Trophoblast cell (in vitro differentiated cells and primary cell): ENCODE results near the gene SNX33.
"Not testable (repeated sequence)": the region's sequence is repeated elsewhere in the genome, so short reads cannot be mapped to it uniquely, and the experiment has no call there.

Source experiments
- DNase-seq, 2 donors: peaks; one replicate each; pipeline ENCODE4 v3.0.0-alpha.2; 2016
- H2AFZ ChIP-seq: 2 replicates; pipeline ENCODE4 v1.6.1; 2013; ENCODE audit warnings: low read length, moderate library complexity, mild to moderate bottlenecking; ENCODE audit not compliant: insufficient read depth, poor library complexity
- H2AK5ac ChIP-seq: 2 replicates; pipeline ENCODE4 v1.6.1; 2013; ENCODE audit warnings: mild to moderate bottlenecking, low read length
- H2BK120ac ChIP-seq: 2 replicates; pipeline ENCODE4 v1.6.1; 2013; ENCODE audit warnings: low read length, mild to moderate bottlenecking, moderate library complexity; ENCODE audit not compliant: insufficient read depth, poor library complexity
- H2BK12ac ChIP-seq: 2 replicates; pipeline ENCODE4 v1.6.1; 2013; ENCODE audit warnings: mild to moderate bottlenecking, low read length, moderate library complexity
- H2BK5ac ChIP-seq: 2 replicates; pipeline ENCODE4 v1.6.1; 2013; ENCODE audit warnings: low read length, low read depth, moderate library complexity, mild to moderate bottlenecking; ENCODE audit not compliant: poor library complexity
- H3K14ac ChIP-seq: 2 replicates; pipeline ENCODE4 v1.6.1; 2013; ENCODE audit warnings: mild to moderate bottlenecking, low read length
- H3K18ac ChIP-seq: 2 replicates; pipeline ENCODE4 v1.6.1; 2013; ENCODE audit warnings: mild to moderate bottlenecking, low read length
- H3K23ac ChIP-seq: 2 replicates; pipeline ENCODE4 v1.6.1; 2013; ENCODE audit warnings: low read length
- H3K27ac ChIP-seq: 2 replicates; pipeline ENCODE4 v1.5.1; 2013; ENCODE audit warnings: low read depth, mild to moderate bottlenecking, inconsistent platforms, low read length, moderate library complexity
- H3K27me3 ChIP-seq: 2 replicates; pipeline ENCODE4 v1.6.1; 2013; ENCODE audit warnings: inconsistent platforms, mild to moderate bottlenecking, low read length, moderate library complexity; ENCODE audit not compliant: insufficient read depth
- H3K36me3 ChIP-seq, 2 experiments: 1 replicate in 1 of 2; 2 replicates in 1 of 2; pipeline ENCODE4 v1.6.1; 2013; ENCODE audit warnings: low read length in 2 of 2, mild to moderate bottlenecking in 2 of 2, moderate library complexity in 1 of 2; ENCODE audit not compliant: insufficient read depth in 2 of 2, control insufficient read depth in 1 of 2
- H3K4ac ChIP-seq: 2 replicates; pipeline ENCODE4 v1.6.1; 2013; ENCODE audit warnings: low read depth, mild to moderate bottlenecking, low read length, moderate library complexity
- H3K4me1 ChIP-seq, 2 experiments: 1 replicate in 1 of 2; 2 replicates in 1 of 2; pipeline ENCODE4 v1.6.1; 2013; ENCODE audit warnings: low read length in 2 of 2, mild to moderate bottlenecking in 2 of 2, moderate library complexity in 1 of 2; ENCODE audit not compliant: insufficient read depth in 2 of 2, control insufficient read depth in 1 of 2
- H3K4me2 ChIP-seq: 2 replicates; pipeline ENCODE4 v1.6.1; 2013; ENCODE audit warnings: inconsistent platforms, mild to moderate bottlenecking, low read length, moderate library complexity
- H3K4me3 ChIP-seq: 2 replicates; pipeline ENCODE4 v1.5.1; 2013; ENCODE audit warnings: mild to moderate bottlenecking, low read depth, low read length, inconsistent platforms
- H3K79me1 ChIP-seq: one replicate; pipeline ENCODE4 v1.6.1; 2013; ENCODE audit warnings: low read length
- H3K79me2 ChIP-seq: 2 replicates; pipeline ENCODE4 v1.6.1; 2013; ENCODE audit warnings: low read length, mild to moderate bottlenecking; ENCODE audit not compliant: control insufficient read depth, insufficient read depth, poor library complexity
- H3K9ac ChIP-seq: 2 replicates; pipeline ENCODE4 v1.6.1; 2013; ENCODE audit warnings: mild to moderate bottlenecking, low read length
- H3K9me3 ChIP-seq: 2 replicates; pipeline ENCODE4 v1.6.1; 2013; ENCODE audit warnings: low read depth, mild to moderate bottlenecking, control low read depth, inconsistent platforms, low read length; ENCODE audit not compliant: insufficient read depth
- H4K12ac ChIP-seq: 2 replicates; pipeline ENCODE4 v1.6.1; 2013; ENCODE audit warnings: low read depth, mild to moderate bottlenecking, low read length, moderate library complexity
- H4K8ac ChIP-seq: 2 replicates; pipeline ENCODE4 v1.6.1; 2013; ENCODE audit warnings: low read depth, mild to moderate bottlenecking, low read length, moderate library complexity
- H4K91ac ChIP-seq: one replicate; pipeline ENCODE4 v1.6.1; 2013; ENCODE audit warnings: low read depth, mild to moderate bottlenecking, low read length, moderate library complexity
- WGBS: extraction: QIAGEN DNeasy Blood & Tissue Kit; methylation state at CpG from one replicate; pipeline ENCODE4 v1.1.7; 2013; ENCODE audit warnings: missing lambda C conversion rate; ENCODE audit not compliant: insufficient read length, insufficient coverage; ENCODE audit errors: extremely low coverage; 5-methylcytosine and 5-hydroxymethylcytosine counted together

SNX33 gene

DNA sequence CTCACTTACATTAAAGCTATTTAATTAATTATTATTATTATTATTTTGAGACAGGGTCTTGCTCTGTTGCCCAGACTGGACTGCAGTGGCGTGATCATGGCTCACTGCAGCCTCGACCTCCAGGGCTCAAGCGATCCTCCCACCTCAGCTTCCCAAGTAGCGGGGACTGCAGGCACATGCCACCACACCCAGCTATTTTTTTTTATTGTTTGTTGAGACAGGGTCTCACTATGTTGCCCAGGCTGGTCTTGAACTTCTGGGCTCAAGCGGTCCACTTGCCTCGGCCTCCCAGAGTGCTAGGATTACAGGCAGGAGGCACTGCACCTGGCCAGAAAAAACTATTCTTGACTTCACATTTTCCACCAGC, 30.6 kb downstream of the SNX33 start:
- H3K4ac ChIP-seq, H3K27ac ChIP-seq, H3K23ac ChIP-seq, H4K91ac ChIP-seq, H3K27me3 ChIP-seq, H2BK120ac ChIP-seq, H3K14ac ChIP-seq, H3K79me2 ChIP-seq, H4K8ac ChIP-seq, H2AK5ac ChIP-seq, H3K4me2 ChIP-seq, H4K12ac ChIP-seq, H3K18ac ChIP-seq, H3K36me3 ChIP-seq, DNase-seq, H3K79me1 ChIP-seq, H3K9me3 ChIP-seq, H2BK12ac ChIP-seq, H3K4me1 ChIP-seq, H3K9ac ChIP-seq, H3K4me3 ChIP-seq, H2AFZ ChIP-seq, H2BK5ac ChIP-seq: not testable (repeated sequence)
- no CpG with 5 or more reads among the region's 6 CpGs for WGBS

DNA sequence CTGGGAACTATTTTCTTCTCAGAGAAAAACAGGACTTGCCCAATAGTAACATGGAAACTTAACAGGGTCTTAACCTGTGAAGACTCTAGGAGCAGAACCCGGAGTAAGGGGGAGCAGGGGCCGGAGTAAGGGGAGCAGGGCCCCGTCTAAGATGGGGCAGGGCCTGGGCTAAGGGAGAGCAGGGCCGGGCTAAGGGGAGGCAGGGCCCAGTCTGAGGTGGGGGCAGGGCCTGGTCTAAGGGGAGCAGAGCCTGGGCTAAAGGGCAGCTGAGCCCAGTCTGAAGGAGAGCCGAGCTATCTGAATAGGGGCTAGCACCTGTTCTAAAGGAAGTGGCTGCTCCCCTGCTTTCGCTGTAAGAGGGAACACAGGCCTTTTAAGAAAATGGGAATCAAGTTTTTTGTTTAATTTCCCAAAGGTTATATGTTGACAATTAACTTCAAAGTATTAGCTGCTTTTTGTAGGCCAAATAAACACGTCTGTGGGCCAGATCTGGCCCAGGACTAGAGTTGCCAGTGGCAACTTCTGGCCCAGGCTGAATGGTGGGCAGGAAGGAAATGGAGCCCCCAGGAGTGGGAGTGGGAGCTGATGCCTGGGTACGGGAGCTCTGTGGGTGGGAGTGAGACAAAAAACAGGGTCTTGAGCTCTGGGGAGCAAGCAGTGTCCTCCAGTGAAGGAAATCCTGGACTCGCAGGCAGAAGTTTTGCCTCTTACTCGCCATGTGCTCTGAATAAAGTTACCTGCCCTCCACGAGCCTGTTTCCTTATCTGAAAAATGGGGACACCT, 32.5 kb downstream of the SNX33 start:
- H2BK120ac ChIP-seq = no peak overlapping the region
- H3K14ac ChIP-seq = no peak overlapping the region
- no peak overlapping the region for H4K91ac ChIP-seq
- H3K4ac ChIP-seq = no peak overlapping the region
- no peak overlapping the region for H2BK5ac ChIP-seq
- H3K23ac ChIP-seq = no peak overlapping the region
- H2AFZ ChIP-seq = no peak overlapping the region
- H3K18ac ChIP-seq = no peak overlapping the region
- no peak overlapping the region for H2AK5ac ChIP-seq
- no peak overlapping the region for H3K4me2 ChIP-seq
- no peaks in the 10 kb centered on the region for H3K9me3 ChIP-seq
- no peak overlapping the region for H3K9ac ChIP-seq
- no peak overlapping the region for H2BK12ac ChIP-seq
- WGBS = no CpG with 5 or more reads among the region's 11 CpGs
- H3K4me1 ChIP-seq = no peaks in the 10 kb centered on the region
- no peaks in the 10 kb centered on the region for H3K79me1 ChIP-seq
- DNase-seq = no peak
- H3K27me3 ChIP-seq = no peaks in the 10 kb centered on the region
- H4K8ac ChIP-seq = no peak overlapping the region
- no peak overlapping the region for H4K12ac ChIP-seq
- no peaks in the 10 kb centered on the region for H3K36me3 ChIP-seq
- H3K4me3 ChIP-seq = no peak overlapping the region
- H3K27ac ChIP-seq = no peak overlapping the region
- H3K79me2 ChIP-seq = no peaks in the 10 kb centered on the region

DNA sequence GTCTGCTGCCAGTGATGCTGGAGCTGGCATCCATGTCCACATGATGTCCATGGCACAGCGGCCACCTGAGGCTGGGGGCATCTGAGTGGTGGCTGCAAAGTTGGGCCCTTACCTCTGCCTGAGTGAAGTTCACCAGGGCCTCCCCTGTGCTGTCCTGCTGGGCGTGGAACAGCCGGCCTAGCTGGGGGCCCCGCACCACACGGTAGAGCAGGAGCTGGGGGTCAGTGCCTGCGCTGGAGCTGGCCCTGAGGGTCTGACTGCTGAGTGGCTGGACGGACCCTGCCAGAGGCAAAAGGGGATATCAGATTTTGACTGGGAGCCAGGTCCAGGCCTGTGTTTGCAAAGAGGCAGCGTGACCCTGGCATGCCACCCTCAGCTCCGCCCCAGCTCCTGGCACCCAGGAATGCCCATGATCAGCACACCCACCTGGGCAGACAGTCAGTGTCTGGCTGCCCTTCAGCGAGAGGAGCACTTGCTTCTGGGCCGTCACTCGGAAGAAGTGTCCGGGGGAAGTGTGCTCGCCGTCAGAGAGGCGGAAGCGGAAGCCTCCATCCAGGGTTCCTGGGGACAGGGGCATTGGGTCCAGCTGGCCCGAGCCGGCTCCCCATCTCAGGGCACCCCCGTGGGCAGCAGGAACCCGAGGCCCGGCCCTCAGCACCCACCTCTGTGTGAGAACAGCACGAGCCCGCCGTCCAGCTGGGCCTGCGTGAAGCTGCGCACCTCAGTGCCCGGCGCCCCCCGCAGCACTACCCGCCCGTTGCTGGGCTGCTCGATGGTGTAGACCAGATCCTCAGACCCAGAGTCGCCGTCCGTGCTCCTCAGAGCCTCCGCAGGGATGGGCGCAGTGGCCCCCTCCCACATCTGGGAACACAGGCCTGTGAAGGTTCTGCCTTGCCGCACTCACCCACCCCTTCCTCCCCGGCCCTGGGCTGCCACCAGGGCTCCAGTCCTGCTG, 34.7 kb downstream of the SNX33 start:
- WGBS = no CpG with 5 or more reads among the region's 40 CpGs
- no peaks in the 10 kb centered on the region for H3K79me1 ChIP-seq

DNA sequence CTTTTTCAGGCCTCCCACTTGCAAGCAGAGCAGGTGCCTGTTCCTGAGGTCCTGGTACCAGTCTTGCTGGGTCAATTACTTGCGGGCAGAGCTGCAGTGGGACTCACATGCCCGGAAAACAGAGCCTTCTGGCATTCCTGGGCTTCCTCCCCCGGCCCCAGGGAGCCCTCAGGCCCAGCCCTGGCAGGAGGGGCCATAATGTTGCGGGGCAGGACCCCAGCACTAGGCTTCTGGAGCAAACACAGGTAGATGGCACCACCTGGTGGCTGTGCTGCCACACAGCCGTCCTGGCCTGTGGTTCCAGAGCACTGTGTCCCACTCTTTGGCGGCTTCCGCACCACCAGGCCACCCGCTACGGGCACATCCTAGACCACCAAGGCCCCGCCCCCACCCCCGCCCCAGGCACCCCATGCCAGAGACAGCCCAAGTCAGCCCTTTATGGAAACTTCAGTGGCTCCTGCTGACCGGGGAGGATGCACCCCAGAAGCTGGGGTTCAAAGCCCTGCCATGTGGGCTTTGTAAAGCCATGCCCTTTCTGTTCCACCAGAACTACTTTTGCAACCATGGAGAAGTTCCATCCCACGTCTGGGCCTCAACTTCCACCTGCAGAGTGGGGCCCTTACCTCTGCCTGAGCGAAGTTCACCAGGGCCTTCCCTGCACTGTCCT, 36.1 kb downstream of the SNX33 start:
- not testable (repeated sequence) for H4K91ac ChIP-seq, H3K36me3 ChIP-seq, H2AK5ac ChIP-seq, H3K9ac ChIP-seq, H2AFZ ChIP-seq, H2BK120ac ChIP-seq, H3K14ac ChIP-seq, H3K27me3 ChIP-seq, H3K18ac ChIP-seq, H3K4ac ChIP-seq, H3K4me2 ChIP-seq, H3K79me1 ChIP-seq, H2BK5ac ChIP-seq, H3K23ac ChIP-seq, H4K8ac ChIP-seq, H3K79me2 ChIP-seq, H3K27ac ChIP-seq, H2BK12ac ChIP-seq, H3K9me3 ChIP-seq, H3K4me1 ChIP-seq
- no CpG with 5 or more reads among the region's 14 CpGs for WGBS
- H3K4me3 ChIP-seq = peak overlapping the region; percentile 1
- peak; percentile 54 to 69 for DNase-seq
- peak overlapping the region; percentile 26 for H4K12ac ChIP-seq

More for the DNA sequence above, 34.7 kb downstream of the SNX33 start:
- Histone ChIP-seq H3K9ac (no peak overlapping the region), H3K4me1 (no peaks in the 10 kb centered on the region), H3K27ac (no peak overlapping the region), H3K23ac (no peak overlapping the region), H3K79me2 (no peaks in the 10 kb centered on the region), H2BK120ac (no peak overlapping the region), H4K91ac (no peak overlapping the region), H3K4me3 (no peak overlapping the region), H2AK5ac (peak overlapping the region; percentile 70), H3K36me3 (no peaks in the 10 kb centered on the region), H4K8ac (no peak overlapping the region), H3K4me2 (no peak overlapping the region), H3K9me3 (peaks cover 3% of the 10 kb centered on the region), H2BK5ac (no peak overlapping the region), H3K4ac (no peak overlapping the region), H3K18ac (no peak overlapping the region), H4K12ac (no peak overlapping the region), H2AFZ (no peak overlapping the region), H3K27me3 (no peaks in the 10 kb centered on the region), H2BK12ac (no peak overlapping the region), H3K14ac (no peak overlapping the region)
- no peak for DNase-seq
